MM.1S (cell line): ENCODE measurements around the gene WDR88.

ENCODE experiments used
- DNase-seq: peaks from one replicate; pipeline ENCODE4 v3.0.0-alpha.2; 2015
- H2AFZ ChIP-seq: fragments of 300-600 bp; sonication (generic); 2 replicates; pipeline ENCODE4 v1.6.0; 2016; ENCODE audit warnings: antibody characterized with exemption, low read length
- H3F3A ChIP-seq: fragments of 300-600 bp; sonication (generic); 2 replicates; pipeline ENCODE4 v1.6.1; 2016; ENCODE audit warnings: mild to moderate bottlenecking, antibody characterized with exemption, low read length, moderate library complexity, mixed read lengths; ENCODE audit not compliant: insufficient read depth
- H3K27ac ChIP-seq: fragments of 300-600 bp; sonication (generic); 2 replicates; pipeline ENCODE4 v1.5.1; 2016; ENCODE audit warnings: mild to moderate bottlenecking, low read length
- H3K27me3 ChIP-seq: fragments of 300-600 bp; sonication (generic); replicated peaks from 2 replicates; pipeline ENCODE4 v1.6.0; 2016; ENCODE audit warnings: low read length; ENCODE audit not compliant: insufficient read depth
- H3K36me3 ChIP-seq: fragments of 300-600 bp; sonication (generic); replicated peaks from 2 replicates; pipeline ENCODE4 v1.6.1; 2016; ENCODE audit warnings: mild to moderate bottlenecking, low read length, mixed read lengths; ENCODE audit not compliant: insufficient read depth
- H3K4me1 ChIP-seq: fragments of 300-600 bp; sonication (generic); 2 replicates; pipeline ENCODE4 v1.6.1; 2016; ENCODE audit warnings: low read length, mixed read lengths
- H3K4me2 ChIP-seq: fragments of 300-600 bp; sonication (generic); 2 replicates; pipeline ENCODE4 v1.6.0; 2016; ENCODE audit warnings: low read depth, low read length
- H3K4me3 ChIP-seq: fragments of 300-600 bp; sonication (generic); 2 replicates; pipeline ENCODE4 v1.5.1; 2016; ENCODE audit warnings: low read length, mixed read lengths
- H3K79me2 ChIP-seq: fragments of 300-600 bp; sonication (generic); 2 replicates; pipeline ENCODE4 v1.6.1; 2016; ENCODE audit warnings: mixed run types, low read length, mixed read lengths
- H3K9ac ChIP-seq: fragments of 300-600 bp; sonication (generic); 2 replicates; pipeline ENCODE4 v1.6.1; 2016; ENCODE audit warnings: low read length, mixed read lengths
- H3K9me2 ChIP-seq: fragments of 300-600 bp; sonication (generic); replicated peaks from 2 replicates; pipeline ENCODE4 v1.6.1; 2016; ENCODE audit warnings: mild to moderate bottlenecking, low read length, mixed read lengths; ENCODE audit not compliant: insufficient read depth
- H3K9me3 ChIP-seq: fragments of 300-600 bp; sonication (generic); replicated peaks from 2 replicates; pipeline ENCODE4 v1.6.1; 2016; ENCODE audit warnings: mild to moderate bottlenecking, low read length, mixed read lengths; ENCODE audit not compliant: insufficient read depth
- H4K20me1 ChIP-seq: fragments of 300-600 bp; sonication (generic); 2 replicates; pipeline ENCODE4 v1.6.1; 2016; ENCODE audit warnings: mild to moderate bottlenecking, low read length, moderate library complexity, mixed read lengths; ENCODE audit not compliant: insufficient read depth
- CTCF ChIP-seq: fragments of 300-600 bp; sonication (generic); IDR thresholded peaks from 2 replicates; pipeline ENCODE4 v1.5.1; 2016; ENCODE audit warnings: antibody characterized with exemption, low read length, mixed read lengths
- EZH2 ChIP-seq: fragments of 300-600 bp; sonication (generic); optimal IDR thresholded peaks from 2 replicates; pipeline ENCODE3; 2017; ENCODE audit warnings: low read depth, mild to moderate bottlenecking, antibody characterized with exemption, low read length, mixed read lengths
- EZH2phosphoT487 ChIP-seq: fragments of 300-600 bp; sonication (generic); IDR thresholded peaks from 2 replicates; pipeline ENCODE4 v1.6.1; 2018; ENCODE audit warnings: antibody characterized with exemption, low read length

WDR88 gene

GRCh38 chr19:33100894-33101644 lies 30.8 kb upstream of the WDR88 start:
- no peak overlapping the region for H2AFZ ChIP-seq
- H3K36me3 ChIP-seq, result peaks cover 5% of the 10 kb centered on the region; the same call in 1 of the 2 replicates
- H3K27ac ChIP-seq, result no peak overlapping the region
- H3K9me3 ChIP-seq, result no peaks in the 10 kb centered on the region
- no peaks in the 10 kb centered on the region for H4K20me1 ChIP-seq
- DNase-seq, result no peak
- H3K27me3 ChIP-seq, result no peaks in the 10 kb centered on the region
- H3K9me2 ChIP-seq, result no peaks in the 10 kb centered on the region
- H3K79me2 ChIP-seq, result no peaks in the 10 kb centered on the region
- no peaks in the 10 kb centered on the region for H3F3A ChIP-seq
- TF ChIP-seq EZH2, result no peak
- no peak for TF ChIP-seq EZH2phosphoT487
- TF ChIP-seq CTCF, result no peak
- H3K9ac ChIP-seq, result no peak overlapping the region
- no peaks in the 10 kb centered on the region for H3K4me1 ChIP-seq
- no peak overlapping the region for H3K4me2 ChIP-seq
- no peak overlapping the region for H3K4me3 ChIP-seq

DNA sequence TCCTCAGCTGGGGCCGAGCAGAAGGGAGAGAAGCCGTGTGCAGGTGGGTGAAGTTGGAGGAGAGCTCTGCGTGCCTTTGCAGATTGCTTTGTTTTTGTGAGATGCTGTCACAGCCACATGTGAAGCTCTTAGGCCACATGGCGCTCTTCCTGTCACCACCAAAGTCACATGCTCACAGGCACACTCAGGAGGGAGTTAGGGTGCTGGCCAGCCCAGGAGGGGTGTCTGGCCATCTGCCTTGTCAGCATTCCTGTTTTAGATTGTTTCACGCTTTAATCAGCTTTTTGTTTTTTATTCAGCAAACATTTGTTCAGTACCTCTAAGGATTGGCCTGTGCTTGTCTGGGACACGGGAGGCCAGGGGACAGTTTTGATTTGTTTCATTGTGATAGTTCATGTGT lies 29.0 kb upstream of the WDR88 start:
- Histone ChIP-seq H3K36me3 (peaks cover 5% of the 10 kb centered on the region; the same call in 1 of the 2 replicates), H3K9me3 (no peaks in the 10 kb centered on the region), H4K20me1 (no peaks in the 10 kb centered on the region), H3K27me3 (no peaks in the 10 kb centered on the region), H3K27ac (no peak overlapping the region), H3K9ac (no peak overlapping the region), H3K4me3 (no peak overlapping the region), H3K9me2 (no peaks in the 10 kb centered on the region), H3K79me2 (no peaks in the 10 kb centered on the region), H3F3A (no peaks in the 10 kb centered on the region), H3K4me1 (no peaks in the 10 kb centered on the region), H3K4me2 (no peak overlapping the region), H2AFZ (no peak overlapping the region)
- no peak for DNase-seq
- TF ChIP-seq EZH2, result no peak
- TF ChIP-seq EZH2phosphoT487, result no peak
- no peak for TF ChIP-seq CTCF

DNA sequence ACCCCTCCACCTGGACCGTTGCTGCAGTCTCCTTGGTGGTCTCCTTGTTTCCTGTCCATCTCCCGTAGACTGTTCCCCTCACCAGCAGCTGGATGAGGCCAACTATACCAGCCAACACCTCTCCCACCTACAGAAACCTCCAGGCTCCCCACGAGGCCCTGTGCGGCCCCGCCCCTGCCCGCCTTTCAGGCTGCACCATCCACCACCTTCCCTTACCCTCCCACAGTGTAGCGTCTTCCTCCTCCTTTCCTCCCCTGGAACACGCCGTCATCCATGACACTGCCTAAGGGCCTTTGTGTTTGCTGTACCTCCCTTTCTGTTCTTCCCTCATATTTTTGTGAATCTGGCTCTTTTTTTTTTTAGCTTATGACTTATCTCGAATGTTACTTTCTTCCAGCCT lies 23.8 kb upstream of the WDR88 start:
- Histone ChIP-seq H3K4me1 (no peaks in the 10 kb centered on the region), H4K20me1 (no peaks in the 10 kb centered on the region), H3F3A (no peaks in the 10 kb centered on the region), H3K4me3 (no peak overlapping the region), H3K9ac (no peak overlapping the region), H3K4me2 (no peak overlapping the region), H3K9me2 (no peaks in the 10 kb centered on the region), H3K79me2 (no peaks in the 10 kb centered on the region), H3K36me3 (no peaks in the 10 kb centered on the region; the same call in 1 of the 2 replicates), H2AFZ (no peak overlapping the region), H3K27me3 (no peaks in the 10 kb centered on the region), H3K9me3 (no peaks in the 10 kb centered on the region), H3K27ac (no peak overlapping the region)
- TF ChIP-seq EZH2phosphoT487, result no peak
- TF ChIP-seq EZH2, result no peak
- no peak for TF ChIP-seq CTCF
- no peak for DNase-seq
